GM19239 (cell line): ENCODE data around the gene HRH3.

Experiments used
- DNase-seq: peaks from one replicate; pipeline ENCODE4 v3.0.0; 2011; ENCODE audit warnings: low spot score; ENCODE audit not compliant: insufficient read length
- FAIRE-seq: peaks from 2 replicates; lab custom pipeline; 2011; peaks lifted over from hg19 to GRCh38; lab: Jason Lieb, UNC

The HRH3 gene

DNA sequence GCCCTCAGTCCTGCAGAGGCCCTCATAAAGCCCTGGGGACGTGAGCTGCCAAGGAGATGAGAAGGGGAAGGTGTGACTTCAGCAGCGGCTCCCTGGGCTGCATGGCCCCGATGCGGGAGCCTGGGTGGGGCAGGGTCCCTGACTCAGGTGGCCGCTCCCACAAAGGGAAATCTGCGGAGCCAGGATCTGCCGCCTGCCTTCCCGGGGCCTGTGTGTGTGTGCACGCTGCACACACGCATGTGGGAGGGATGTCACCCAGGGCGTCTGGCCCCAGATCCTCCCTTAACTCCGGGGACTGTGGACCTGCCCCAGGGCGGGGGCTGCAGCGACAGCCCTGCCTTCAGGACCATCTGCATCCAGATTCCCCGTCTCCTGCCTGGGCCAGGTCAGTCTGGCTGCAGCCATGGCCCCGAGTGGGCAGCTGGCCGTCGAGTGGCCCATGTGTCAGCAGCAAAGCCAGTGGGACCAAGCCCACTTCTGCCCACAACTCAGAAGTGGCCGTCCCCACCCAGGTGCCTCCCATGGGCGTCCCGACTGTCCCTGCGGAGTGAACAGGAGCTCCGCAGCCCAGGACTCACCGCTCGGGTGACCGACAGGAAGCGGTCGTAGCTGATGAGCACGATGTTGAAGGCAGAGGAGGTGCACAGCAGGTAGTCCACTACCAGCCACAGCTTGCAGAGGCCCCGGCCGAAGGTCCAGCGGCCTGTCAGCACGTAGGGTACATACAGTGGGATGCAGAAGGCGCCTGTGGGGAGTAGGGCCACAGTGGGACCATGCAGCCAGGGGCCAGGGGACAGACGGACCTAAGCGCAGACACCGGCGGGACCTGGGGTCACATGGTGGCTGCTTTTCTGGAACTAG lies 1.9 kb downstream of the HRH3 start:
- FAIRE-seq (no peak), DNase-seq (no peak)

DNA sequence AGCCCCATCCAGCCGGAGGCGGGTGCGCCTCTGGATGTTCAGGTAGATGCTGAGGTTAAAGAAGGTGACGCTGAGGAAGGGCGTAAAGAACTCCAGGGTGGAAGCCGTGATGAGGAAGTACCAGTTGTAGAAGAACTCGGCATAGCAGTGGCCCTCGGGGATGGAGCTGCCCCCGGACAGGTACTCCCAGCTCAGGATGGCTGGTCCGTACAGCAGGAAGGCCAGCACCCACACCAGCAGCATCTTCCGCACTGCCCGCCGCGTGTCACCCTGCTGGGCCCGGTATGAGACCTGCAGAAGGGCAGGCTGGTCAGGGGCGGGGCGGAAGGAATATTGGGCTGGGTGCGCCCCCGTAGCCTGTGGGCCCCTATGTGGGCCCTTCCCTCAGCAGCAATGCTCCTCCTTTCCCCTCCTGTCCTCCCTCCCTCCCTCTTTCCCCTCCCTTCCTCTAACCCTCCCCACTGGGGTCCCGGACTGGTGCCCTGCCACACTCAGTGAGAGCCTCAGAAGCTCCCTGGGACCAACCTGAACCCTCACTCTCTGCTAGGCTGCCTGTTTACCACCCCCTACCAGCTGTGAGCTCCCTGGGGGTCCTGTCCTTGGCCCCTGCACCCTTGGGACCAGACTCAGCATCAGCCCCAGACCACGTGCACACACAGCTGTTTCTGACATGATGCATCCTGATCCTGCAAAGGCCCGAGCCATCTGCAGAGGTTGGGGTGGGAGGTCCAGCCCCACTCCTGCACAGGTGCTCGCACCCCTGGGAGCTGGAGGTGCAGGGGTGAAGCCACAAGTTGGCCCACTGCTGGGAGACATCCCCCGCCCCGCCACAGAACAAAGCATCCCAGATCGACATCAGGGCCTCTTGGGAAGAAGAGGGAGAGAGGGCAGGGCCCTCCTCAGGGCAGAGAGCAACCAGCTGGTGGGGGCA lies 3.2 kb downstream of the HRH3 start:
- DNase-seq = no peak
- no peak for FAIRE-seq

DNA sequence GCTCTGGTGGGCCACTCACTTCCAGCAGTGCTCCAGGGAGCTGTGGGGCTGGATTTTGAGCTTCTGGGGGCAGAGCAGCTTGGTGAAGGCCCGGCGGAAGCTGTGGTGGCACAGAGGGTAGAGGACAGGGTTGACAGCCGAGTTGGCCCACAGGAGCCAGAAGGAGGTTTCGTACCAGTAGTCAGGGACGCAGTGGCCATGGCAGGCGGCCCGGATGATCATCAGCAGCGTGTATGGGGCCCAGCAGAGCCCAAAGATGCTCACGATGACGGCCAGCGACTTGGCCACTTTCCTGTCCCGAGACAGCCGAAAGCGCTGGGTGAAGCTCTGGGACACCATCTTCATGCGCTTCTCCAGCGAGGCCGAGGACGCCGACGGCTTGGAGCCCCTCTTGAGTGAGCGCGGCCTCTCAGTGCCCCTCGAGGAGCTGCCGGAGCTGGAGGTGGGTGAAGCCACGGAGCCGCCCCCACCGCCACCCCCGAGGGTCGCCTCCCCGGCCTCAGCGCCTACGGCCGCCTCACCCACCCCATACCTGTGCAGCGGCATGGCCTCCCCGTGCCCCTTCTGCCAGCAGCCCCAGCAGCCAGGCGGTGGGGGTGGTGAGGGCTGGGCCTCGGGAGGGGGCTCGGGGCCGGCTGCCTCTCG lies 4.0 kb downstream of the HRH3 start:
- FAIRE-seq (no peak), DNase-seq (no peak)

DNA sequence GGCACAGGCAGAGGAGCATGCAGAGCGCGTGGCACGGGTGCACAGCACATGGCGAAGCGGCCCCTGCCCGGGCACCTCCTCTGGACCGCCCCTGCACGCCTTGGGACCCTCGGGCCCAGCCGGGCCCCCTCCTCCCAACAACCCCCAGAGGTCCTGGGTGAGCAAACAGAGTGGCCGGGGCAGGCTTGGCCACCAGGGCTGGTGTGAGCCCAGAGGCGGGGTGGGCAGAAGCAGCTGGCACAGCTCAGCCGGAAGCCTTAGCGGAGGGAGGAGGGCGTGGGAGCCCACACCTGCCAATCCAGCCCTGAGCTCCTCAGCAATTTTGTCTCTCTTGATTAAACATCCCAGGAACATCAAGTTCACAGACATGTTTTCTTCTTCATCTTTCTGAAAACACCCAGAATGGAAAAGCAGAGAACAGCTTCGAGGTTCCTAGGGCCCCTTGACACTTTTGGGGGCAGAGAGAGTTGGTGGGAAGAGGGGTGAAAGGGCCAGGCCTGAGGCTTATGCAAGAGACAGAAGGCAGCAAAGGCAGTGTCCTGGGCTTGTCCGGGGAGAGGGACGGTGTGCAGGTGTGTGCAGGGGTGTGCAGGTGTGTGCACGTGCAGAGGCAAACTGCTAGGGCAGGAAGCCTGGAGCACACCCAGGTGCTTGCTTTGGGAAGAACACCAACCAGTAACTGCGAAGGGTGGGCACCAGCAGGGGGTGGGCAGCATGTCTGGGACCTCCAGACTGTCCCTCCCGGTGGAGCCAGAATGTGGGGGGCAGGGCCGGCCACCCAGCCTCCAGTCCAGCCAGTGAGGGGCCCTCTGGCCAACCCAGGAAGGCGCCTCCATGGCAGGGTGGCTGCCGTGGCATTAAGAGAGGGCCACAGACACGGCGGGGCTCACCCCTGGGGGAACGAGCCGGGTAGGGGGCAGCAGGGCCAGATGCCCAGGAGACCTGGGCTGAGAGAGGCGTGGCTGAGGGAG lies 4.8 kb downstream of the HRH3 start:
- DNase-seq (no peak), FAIRE-seq (no peak)

DNA sequence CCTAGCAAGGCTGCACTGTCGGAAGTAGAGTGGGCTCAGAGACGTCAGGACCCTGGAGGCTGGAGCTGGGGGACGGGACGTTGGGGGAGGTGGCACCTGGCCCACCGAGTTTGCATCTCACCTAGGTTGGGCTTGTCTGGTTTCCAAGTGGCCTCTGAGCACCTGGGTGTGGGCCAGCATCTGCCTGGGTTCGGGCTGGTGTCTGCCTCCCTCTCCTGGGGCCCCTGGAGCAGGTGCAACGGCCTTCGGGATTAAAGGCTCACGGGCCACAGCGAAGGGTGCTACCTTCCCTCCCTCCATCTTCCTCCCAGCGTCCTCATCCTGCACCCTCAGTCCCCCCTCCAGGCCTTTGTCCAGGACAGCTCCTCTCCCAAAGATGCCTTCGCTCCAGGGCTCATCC lies 6.0 kb downstream of the HRH3 start:
- DNase-seq (no peak), FAIRE-seq (no peak)

DNA sequence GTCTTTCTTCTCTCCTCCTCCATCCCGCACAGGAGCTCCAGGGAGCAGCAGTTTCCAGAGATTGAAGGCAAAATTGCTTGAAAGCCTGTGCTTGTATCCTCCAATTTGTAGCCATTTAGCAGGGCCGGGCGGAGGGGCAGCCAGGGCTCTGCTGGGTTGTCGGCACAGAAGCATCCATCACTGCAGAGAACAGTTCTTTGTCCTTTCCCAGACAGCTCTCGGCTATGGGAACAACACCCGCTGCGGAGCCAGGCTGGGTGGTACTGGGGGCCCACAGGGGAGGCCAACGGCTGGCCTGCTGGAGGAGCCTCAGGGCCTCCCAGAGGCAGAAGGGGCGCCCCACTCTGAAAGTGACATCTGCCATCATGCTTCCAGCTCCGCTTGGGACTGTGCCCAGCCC lies 7.8 kb downstream of the HRH3 start:
- DNase-seq (no peak), FAIRE-seq (no peak)

DNA sequence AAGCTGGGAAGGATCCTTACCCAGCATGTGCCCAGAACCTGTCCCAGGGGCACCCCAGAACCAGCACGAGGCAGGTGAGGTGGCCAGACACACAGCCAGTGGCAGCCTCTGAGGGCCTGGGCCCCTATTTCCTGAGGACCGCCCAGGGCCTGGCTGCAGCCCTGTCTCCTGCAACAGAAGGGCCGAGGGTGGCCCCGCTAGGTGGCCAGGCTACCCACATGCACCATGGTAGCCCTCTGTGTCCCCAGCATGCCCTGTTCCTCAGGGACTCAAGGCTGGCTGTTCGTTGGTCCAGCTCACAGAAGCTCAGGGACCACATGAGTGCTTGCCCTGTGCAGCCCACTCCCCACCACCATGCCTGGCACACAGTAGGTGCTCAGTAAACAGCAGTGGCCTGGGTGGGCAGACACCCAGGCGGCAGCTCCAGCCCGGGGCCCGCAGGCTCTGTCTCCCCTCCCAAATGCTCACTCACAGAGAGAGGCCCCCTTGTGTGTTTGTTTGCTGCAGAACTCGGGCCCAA lies 8.2 kb downstream of the HRH3 start:
- DNase-seq (no peak), FAIRE-seq (no peak)

DNA sequence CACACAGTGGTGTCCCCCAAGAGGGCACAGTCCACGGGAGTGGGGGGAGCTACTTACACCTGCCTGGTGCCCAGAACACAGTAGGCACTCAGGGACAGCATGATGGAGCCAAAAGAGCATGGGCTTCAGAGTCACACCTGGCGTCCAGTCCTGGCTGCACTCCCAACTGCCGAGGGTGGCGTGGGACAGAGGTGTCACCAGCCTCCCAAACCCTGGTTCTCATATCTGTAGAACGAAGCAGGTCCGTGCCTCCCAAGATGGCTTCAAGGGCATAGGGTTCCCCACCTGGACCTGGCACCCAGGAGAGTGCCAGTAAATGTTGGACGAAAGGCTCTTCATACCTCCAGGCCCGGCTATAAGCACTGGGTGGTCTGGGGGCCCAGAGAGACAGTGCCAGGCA lies 8.9 kb downstream of the HRH3 start:
- no peak for FAIRE-seq
- DNase-seq = no peak

DNA sequence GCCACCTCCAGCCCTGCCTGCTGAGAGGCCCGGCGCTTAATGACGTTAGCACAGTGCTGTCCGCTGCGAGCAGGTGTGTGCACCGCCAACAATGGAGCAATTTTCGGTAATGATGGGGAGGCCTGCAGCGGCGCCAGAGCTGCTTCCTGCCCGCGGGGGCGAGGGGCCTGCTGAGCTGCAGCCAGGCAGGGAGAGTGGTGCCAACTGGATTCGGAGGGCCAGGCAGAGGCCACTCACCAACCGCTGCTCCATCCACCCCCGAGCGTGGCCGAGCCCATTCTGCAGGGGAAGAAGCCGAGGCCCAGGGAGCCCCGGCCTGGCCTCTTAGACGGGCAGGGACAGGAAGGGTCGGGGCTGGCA lies 9.6 kb downstream of the HRH3 start:
- no peak for FAIRE-seq

DNA sequence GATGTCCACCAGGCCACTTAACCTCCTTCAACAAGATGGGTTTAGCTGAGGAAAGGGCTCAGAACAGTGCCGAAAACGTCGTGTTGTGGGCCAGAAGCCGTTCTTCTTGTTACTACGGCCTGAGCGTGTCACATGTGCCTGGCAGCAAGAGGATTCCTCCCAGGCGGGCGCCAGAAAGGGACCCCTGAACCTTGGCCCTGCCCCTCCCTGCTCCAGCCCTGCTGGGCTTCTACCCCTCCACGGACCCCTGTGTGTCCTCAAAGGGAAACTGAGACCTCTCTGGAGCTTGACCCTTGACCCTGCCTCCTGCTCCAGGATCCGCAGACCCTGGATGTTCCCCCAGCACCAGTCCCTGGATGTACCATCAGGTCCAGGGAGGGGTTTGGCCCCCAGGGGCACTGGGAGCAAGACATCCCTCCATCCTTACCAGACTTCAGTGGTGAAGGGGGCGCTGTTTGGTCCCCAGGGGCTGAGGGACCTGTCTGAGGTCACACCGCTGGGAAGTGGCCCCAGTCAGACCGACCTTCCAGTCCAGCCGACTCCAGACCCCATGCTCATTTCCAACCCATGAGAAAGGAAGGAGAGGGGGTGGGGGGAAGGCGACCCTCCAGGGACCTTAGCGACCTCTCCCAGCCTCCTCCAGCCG lies 10.1 kb downstream of the HRH3 start:
- FAIRE-seq (no peak), DNase-seq (no peak)

More for the DNA sequence above, 9.6 kb downstream of the HRH3 start:
- no peak for DNase-seq

DNA sequence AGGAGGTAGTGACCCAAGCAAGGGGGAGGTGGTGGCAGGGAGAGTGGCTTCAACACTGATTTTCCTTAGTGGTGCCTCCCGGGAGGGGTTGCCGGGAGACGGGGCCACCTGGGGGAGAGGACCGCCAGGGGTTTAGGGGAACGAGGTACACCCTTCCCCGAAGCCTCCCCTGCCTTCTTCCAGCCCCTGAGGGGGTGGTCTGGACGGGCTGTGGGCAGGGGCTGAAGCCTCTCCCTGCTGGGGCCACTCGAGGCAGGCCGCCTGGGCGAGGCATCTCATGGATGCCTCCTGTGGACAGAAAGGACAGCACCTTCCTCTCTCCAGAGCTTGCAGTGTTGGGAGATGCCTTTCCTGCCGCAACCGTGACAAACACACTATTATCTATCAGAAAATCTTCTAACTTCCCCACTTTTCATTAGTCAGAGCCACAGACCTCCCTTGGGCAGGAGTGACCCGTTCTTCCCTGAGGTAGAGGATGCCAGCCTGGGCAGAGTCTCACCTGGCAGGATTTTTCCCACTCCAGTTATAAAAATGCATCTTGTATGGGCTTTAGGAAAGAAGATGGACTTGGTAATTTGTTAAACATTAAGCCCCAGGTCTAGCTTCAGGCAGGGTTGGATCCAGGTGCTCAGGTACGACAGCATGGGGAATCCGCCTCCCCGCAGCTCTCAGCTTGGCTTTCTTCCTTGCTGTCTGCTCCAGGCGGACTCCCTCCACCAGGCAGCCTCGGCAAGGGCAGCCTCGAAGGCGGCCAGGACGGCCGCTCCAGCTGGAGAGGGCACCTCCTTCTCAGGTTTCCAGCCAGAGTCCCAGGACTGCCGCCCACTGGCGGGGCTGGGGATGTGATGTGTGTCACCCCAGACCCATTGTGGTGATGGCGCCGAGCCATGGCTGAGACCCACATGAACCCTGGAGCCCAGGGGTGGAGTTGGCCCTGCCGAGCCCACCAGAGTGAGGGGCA lies 11.0 kb downstream of the HRH3 start:
- no peak for FAIRE-seq

DNA sequence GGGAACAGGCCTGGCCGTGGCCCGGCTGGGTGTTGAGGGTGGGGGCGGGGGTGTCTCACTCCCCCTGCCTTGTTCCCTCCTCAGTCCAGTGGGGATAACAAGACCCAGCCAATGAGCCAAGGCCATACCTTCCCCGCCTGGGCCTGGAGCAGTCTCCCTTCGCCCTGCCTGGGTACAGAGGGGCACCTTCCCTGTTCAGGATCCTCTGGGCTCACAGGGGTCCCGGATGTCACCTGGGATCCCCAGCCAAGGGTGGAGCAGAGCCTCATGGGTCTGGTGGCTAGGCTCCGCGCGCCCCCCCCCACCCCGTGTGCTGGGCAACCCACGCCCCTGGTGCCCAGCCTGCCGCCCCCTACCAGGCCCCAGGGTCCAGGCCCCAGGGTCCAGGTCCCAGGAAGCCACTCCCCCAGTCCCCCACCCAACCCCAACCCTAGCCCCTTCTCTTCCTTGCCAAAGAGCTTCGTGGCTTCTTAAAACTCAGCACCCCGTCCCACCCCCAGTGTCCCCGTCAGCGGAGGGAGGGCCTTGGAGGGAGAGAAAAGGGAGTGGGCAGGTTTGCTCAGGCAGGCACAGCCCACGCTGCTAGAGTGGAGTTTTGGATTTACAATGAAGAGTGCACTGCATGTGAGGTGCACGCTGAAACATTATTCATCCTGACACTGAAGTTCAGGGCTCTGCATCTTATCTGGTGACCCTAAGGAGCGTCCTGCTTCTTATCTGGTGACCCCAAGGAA lies 11.8 kb downstream of the HRH3 start:
- FAIRE-seq = no peak
- DNase-seq = no peak

More for the DNA sequence above, 11.0 kb downstream of the HRH3 start:
- no peak for DNase-seq

DNA sequence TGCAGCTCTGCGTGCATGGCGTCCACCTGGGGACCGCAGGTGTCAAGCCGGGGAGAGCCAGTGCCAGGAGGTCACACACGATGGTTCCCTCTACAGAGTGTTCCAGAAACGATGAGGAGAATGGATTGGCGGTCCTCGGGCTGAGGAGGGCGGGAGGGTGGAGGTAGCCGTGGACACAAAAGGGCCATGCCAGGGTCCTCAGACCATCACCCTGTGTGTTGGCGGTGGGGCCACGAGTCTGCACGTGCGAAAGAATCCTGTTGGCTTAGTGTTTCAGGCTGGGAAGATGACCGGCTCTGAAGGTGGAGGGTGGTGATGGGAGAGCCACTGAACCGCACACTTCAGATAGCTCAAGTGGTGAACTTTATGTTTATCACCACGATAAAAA lies 13.7 kb downstream of the HRH3 start:
- FAIRE-seq (no peak), DNase-seq (no peak)

DNA sequence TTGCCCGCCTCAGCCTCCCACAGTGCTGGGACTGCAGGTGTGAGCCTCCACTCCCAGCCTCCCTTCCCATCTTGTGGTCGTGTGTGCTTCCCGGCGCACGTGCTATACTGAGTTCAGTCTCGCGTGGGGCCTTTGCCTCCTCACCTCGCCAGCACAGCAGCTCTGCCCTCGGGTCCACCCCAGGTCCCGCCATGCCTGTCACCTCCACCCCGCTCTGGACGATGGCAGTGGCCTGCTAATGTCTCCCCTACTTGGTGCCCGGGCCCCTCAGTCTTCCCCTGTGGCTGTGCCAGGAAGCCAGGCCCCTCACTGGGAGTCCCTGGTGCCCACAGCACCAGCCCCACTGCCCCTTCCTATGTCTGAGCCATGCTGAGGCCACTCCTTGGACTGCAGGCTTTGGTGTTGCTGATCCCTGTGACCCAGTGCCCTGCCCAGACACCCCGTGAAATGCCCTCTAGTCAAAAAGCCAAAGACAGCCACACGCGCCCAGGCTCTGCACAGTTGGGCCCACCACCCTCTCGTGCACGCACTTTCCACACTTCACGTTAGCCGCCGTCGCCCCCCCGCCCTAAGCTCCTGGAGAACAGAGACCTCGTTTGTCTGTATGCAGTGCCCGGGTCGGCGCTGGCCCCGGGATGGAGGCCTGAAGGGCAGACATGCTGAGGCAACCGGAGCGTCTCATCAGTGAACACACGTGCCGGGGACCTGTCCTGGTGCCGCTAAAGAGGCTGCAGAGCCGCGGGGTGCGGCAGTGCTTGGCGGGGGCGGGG lies 14.3 kb downstream of the HRH3 start:
- no peak for FAIRE-seq
- DNase-seq = no peak

DNA sequence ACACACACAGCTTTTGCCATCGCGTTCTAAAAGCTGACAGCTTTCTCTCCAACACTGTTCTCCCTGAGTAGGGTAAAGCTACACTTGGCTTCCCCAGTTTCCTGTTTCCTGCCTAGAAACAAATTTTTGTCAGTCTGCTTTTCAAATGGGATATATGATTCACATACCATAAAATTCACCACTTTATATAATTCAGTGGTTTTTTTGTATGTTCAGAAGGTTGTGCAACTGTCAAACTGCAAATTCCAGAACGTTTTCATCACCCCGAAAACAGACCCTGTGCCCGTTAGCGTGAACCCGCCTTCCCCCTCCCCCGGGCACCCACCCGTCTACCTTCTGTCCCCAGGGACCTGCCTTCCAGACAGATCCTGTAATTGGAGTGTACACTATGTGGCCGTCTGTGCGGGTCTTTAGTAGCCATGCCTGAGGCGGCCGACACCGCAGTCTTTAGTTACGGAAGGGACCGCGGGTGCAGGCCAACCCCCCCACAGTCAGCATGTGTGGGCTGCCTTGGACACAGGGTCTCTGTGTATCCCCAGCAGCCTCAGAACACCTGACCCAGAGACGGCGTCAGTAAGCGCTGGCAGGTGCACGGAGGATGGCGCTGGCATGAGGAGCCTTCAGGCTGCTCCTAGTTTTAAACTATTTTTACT lies 16.6 kb downstream of the HRH3 start:
- FAIRE-seq = no peak
- no peak for DNase-seq
